AG04450 (cell line): Measurements from ENCODE around the gene MACROD2. TPM values are rescaled to one million over a fixed set of nuclear protein-coding genes. Genes with fewer than 3 reads are reported as not detected.

ENCODE experiments used
- CTCF ChIA-PET: fragments of 300-600, 350-600 bp; formaldehyde crosslinking; extraction: SDS; loops from one replicate; lab custom pipeline; 2022; ENCODE audit warnings: antibody characterized with exemption, inconsistent platforms; lab: Charles Lee
- POLR2A ChIA-PET: fragments of 350-600 bp; formaldehyde crosslinking; extraction: SDS; loops from one replicate; lab custom pipeline; 2021; ENCODE audit warnings: antibody characterized with exemption, inconsistent platforms; lab: Yijun Ruan, JAX
- DNase-seq: peaks from one replicate; pipeline ENCODE4 v3.0.0-alpha.2; 2011; ENCODE audit warnings: low read depth, low spot score
- H3K27ac ChIP-seq: one replicate; pipeline ENCODE4 v1.5.1; 2012; ENCODE audit warnings: low read depth, low read length, control low read depth
- H3K27me3 ChIP-seq: one replicate; pipeline ENCODE4 v1.6.0; 2012; ENCODE audit warnings: low read length; ENCODE audit not compliant: control insufficient read depth, insufficient read depth
- H3K4me3 ChIP-seq: 2 replicates; pipeline ENCODE4 v1.5.1; 2011; ENCODE audit warnings: mild to moderate bottlenecking, low read depth, low read length, control low read depth
- H3K9me3 ChIP-seq: 2 replicates; pipeline ENCODE4 v1.5.1; 2012; ENCODE audit warnings: low read length; ENCODE audit not compliant: control insufficient read depth, insufficient read depth
- polyA plus RNA-seq: library from polyadenylated mRNA; depleted of rRNA; stranded (reverse); fragments of >200 nt; gene quantifications from 2 replicates; pipeline ENCODE4 v1.2.3, GENCODE V29; 2011
- TF ChIP-seq, protein P1 (sequence below): IDR thresholded peaks from 2 replicates; pipeline ENCODE4 v1.5.1; 2011; ENCODE audit warnings: low read depth, low read length, control low read depth, inconsistent platforms

Gene MACROD2
- polyA plus RNA-seq, 1 experiment = 0.02 TPM

DNA sequence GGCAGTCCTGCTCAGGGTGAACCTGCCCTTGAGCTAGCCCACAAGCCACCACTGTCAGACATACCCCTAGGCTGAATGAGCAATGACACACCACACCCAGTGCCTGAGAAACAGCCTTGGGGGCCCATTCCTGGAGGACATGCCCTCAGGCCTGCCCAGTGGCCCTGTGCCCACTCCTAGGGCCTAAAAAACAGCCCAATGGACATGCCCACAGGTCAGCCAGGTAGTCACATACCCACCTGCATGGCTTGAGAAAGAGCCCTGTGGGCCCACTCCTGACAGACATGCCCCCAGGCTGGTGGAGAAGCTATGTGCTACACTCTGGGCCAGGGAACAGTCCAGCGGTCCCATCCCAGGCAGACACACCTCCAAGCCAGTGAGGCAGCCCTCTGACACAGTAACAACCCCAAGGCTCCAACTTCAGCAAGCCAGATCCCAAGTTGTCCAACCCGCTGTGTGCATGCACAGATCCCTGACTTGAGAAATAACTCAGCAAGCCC, 2086.8 kb downstream of the MACROD2 start:
- no peak overlapping the region for H3K27ac ChIP-seq
- no peaks in the 10 kb centered on the region for H3K27me3 ChIP-seq
- POLR2A ChIA-PET = no interaction called here
- H3K4me3 ChIP-seq = no peak overlapping the region
- CTCF ChIA-PET = no interaction called here
- no peak for DNase-seq
- TF ChIP-seq, protein P1, sequence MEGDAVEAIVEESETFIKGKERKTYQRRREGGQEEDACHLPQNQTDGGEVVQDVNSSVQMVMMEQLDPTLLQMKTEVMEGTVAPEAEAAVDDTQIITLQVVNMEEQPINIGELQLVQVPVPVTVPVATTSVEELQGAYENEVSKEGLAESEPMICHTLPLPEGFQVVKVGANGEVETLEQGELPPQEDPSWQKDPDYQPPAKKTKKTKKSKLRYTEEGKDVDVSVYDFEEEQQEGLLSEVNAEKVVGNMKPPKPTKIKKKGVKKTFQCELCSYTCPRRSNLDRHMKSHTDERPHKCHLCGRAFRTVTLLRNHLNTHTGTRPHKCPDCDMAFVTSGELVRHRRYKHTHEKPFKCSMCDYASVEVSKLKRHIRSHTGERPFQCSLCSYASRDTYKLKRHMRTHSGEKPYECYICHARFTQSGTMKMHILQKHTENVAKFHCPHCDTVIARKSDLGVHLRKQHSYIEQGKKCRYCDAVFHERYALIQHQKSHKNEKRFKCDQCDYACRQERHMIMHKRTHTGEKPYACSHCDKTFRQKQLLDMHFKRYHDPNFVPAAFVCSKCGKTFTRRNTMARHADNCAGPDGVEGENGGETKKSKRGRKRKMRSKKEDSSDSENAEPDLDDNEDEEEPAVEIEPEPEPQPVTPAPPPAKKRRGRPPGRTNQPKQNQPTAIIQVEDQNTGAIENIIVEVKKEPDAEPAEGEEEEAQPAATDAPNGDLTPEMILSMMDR = no peak
- no peaks in the 10 kb centered on the region for H3K9me3 ChIP-seq

GRCh38 chr20:16083639-16084280, 2088.4 kb downstream of the MACROD2 start:
- ChIA-PET CTCF (no interaction called here), POLR2A (no interaction called here)
- no peak overlapping the region for H3K4me3 ChIP-seq
- no peaks in the 10 kb centered on the region for H3K9me3 ChIP-seq
- TF ChIP-seq, protein P1 = no peak
- DNase-seq = no peak
- no peak overlapping the region for H3K27ac ChIP-seq
- H3K27me3 ChIP-seq = no peaks in the 10 kb centered on the region

DNA sequence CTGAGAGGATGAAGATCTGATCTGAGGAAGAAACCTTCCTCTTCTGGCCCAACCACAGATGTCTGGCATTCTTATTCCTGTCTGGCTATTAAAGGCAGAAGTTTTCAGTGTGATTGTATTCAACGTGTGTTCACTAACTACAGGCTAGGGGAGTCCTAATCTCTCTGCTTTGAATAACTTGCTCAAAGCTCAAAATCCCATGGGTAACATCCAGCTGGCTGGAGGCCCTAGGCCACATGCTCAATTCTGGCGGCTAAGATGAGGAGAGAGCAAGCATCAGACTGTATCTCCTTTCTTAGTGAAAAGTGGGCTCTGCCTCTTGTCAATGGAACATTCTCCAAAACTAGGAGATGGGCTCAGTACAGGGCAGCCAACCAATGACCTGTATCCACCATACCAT, 2099.9 kb downstream of the MACROD2 start:
- Histone ChIP-seq H3K9me3 (no peaks in the 10 kb centered on the region), H3K27me3 (no peaks in the 10 kb centered on the region), H3K27ac (no peak overlapping the region), H3K4me3 (no peak overlapping the region)
- CTCF ChIA-PET = no interaction called here
- TF ChIP-seq, protein P1 = no peak
- POLR2A ChIA-PET = no interaction called here
- no peak for DNase-seq

GRCh38 chr20:16096756-16097326, 2101.5 kb downstream of the MACROD2 start:
- no peak for DNase-seq
- Histone ChIP-seq H3K27ac (no peak overlapping the region), H3K4me3 (no peak overlapping the region), H3K9me3 (no peaks in the 10 kb centered on the region), H3K27me3 (no peaks in the 10 kb centered on the region)
- TF ChIP-seq, protein P1 = no peak
- POLR2A ChIA-PET = no interaction called here
- CTCF ChIA-PET = no interaction called here

GRCh38 chr20:16097788-16098187, 2102.5 kb downstream of the MACROD2 start:
- H3K9me3 ChIP-seq = no peaks in the 10 kb centered on the region
- no peaks in the 10 kb centered on the region for H3K27me3 ChIP-seq
- CTCF ChIA-PET = no interaction called here
- no peak for DNase-seq
- H3K4me3 ChIP-seq = no peak overlapping the region
- TF ChIP-seq, protein P1 = no peak
- no peak overlapping the region for H3K27ac ChIP-seq
- POLR2A ChIA-PET = no interaction called here
